HCT116 (cell line): Measurements from ENCODE around the gene PXYLP1.

ENCODE experiments used
- CTCF ChIP-seq, 3 experiments: fragments of 200-600 bp in 1 of 3; sonication (generic) in 1 of 3; IDR thresholded peaks in 2 of 3; conservative IDR thresholded peaks in 1 of 3; 2 replicates each; pipeline ENCODE4 v1.5.1; 2012 to 2017; ENCODE audit warnings: low read depth in 2 of 3, low read length in 2 of 3, antibody characterized with exemption in 1 of 3, borderline replicate concordance in 1 of 3, control low read depth in 1 of 3, mild to moderate bottlenecking in 1 of 3, mixed read lengths in 1 of 3, mixed run types in 1 of 3, moderate library complexity in 1 of 3; ENCODE audit not compliant: insufficient read depth in 1 of 3
- POLR2AphosphoS5 ChIP-seq: IDR thresholded peaks from 2 replicates; pipeline ENCODE4 v1.6.1; 2011; ENCODE audit warnings: mild to moderate bottlenecking, low read depth, low read length, moderate library complexity
- TF ChIP-seq, protein P1 (sequence below): IDR thresholded peaks from 2 replicates; pipeline ENCODE4 v1.6.1; 2012

GRCh38 chr3:141277451-141277850, 45.8 kb downstream of the PXYLP1 start:
- no peak for TF ChIP-seq CTCF (IDR thresholded peaks at IDR 0.05 in 2 of 3, conservative IDR thresholded peaks at IDR 0.05 in 1 of 3; ENCODE audit: borderline replicate concordance in 1 of 3, insufficient read depth in 1 of 3, low read depth in 2 of 3, low read length in 2 of 3)
- TF ChIP-seq POLR2AphosphoS5: no peak
- TF ChIP-seq, protein P1, sequence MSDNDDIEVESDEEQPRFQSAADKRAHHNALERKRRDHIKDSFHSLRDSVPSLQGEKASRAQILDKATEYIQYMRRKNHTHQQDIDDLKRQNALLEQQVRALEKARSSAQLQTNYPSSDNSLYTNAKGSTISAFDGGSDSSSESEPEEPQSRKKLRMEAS: no peak
